ENCODE data around the gene STAM.

GRCh38 chr10:17683541-17683940 is 39.6 kb downstream of the STAM start:
- TF ChIP-seq ELF4 (IDR thresholded peaks at IDR 0.05) = no peak
- no peak for TF ChIP-seq BHLHE40 (IDR thresholded peaks at IDR 0.05; ENCODE audit: borderline replicate concordance)
- TF ChIP-seq ARNT (IDR thresholded peaks at IDR 0.05) = no peak
- no peak for TF ChIP-seq SP1 (IDR thresholded peaks at IDR 0.05)
- TF ChIP-seq TARDBP (IDR thresholded peaks at IDR 0.05) = no peak
- TF ChIP-seq ZNF384 (IDR thresholded peaks at IDR 0.05) = no peak
- no peak for TF ChIP-seq FOXA1 (IDR thresholded peaks at IDR 0.05)
- TF ChIP-seq FOXK2 (IDR thresholded peaks at IDR 0.05) = no peak
- TF ChIP-seq L3MBTL2 (conservative IDR thresholded peaks at IDR 0.05) = no peak
- no peak for TF ChIP-seq FOXM1 (IDR thresholded peaks at IDR 0.05; ENCODE audit: borderline replicate concordance)
- TF ChIP-seq NFRKB (IDR thresholded peaks at IDR 0.05) = no peak
- TF ChIP-seq CTBP1 (IDR thresholded peaks at IDR 0.05; ENCODE audit: borderline replicate concordance) = no peak
- no peak for TF ChIP-seq SUZ12 (IDR thresholded peaks at IDR 0.05)

Measured in HEK293T (cell line).